Activated gamma-delta T cell treated with Interleukin-2 at 50 U/mL for 16 hours (primary cell): ENCODE measurements around the gene ZNF789.
"Not testable (repeated sequence)": the region's sequence is repeated elsewhere in the genome, so short reads cannot be mapped to it uniquely, and the experiment has no call there.

Experiments
- DNase-seq: peaks from one replicate; pipeline ENCODE4 v3.0.0-alpha.2; 2020

The ZNF789 gene

DNA sequence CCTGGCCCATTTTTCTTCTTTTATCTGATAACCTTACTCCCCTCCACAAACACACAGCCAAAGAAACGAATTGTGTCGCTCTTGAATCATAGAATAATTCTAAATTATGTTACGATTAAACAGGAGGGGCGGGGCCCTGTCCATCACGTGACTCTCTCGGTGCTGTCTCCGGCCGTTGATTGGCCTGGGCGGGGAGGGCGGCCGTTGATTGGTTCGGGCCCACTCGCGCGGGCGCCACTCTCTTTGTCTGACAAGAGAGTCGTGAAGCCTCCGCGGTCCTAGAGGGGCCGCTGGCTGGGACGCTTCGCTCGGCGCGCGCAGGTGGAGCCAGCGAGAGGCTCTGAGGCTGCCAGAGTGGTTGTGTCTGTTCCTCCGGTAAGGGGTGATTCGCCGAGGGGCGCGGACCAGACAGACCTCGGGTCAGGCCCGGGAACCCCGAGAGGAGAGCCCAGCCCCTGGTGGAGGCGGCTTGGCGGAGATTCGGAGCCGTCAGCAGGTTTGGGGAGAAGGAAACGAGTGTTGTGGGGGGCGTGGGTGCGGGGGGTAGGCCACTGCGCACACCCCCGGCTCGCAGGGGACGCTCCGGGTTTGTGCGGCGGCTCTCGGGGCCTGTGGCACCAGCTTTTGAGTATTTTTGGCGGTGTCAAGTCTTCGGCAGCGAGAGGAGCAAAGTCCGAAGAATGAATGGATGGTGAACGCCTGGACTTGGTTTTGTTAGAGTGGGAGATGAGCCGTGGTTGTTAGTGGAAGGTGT is at the start of gene ZNF789:
Gene ZNF789, plus strand, starts transcription at position 330 of the 754 bp plus-strand sequence. CDS start 3,567 bp downstream, outside the sequence.
- DNase-seq: peak; percentile 99

DNA sequence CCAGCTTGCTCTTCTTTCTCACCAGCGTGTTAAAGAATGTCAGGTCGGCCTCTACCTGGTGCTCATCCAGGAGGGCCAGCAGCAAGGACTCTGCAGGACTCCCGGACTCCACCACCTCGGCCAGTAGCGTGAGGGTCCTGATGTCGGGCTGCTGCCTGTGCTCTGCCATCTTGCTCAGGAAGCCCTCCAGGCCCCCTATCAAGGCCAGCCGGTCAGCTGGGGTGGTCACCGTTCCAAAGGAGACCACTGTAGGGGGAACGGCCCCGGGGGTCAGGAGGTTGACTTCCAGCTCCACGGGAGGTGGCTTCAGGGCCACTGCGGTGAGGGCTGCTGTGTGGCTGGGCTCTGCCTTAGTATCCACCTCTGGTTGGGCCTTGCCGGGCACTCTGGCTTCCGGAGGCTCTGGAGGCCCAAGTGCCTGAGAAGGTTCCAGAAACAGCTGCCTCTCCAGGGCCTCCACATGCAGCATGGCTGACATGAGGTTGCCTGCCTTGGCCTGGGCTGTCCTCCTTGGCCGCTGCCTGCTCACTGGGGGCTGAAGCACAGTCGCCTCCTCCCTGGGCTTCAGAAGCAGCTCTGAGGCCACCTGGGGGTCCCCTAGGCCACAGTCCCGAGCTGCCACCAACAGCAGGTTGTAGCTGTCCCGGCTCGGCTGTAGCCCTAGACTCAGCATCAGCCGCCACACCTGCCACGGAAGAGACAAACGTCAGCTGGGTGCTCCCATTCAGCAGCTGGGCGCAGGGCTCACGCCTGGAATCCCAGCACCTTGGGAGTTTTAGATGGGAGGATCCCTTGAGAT is 47.6 kb upstream of the ZNF789 start:
- no peak for DNase-seq

GRCh38 chr7:99428972-99429566 is 43.6 kb upstream of the ZNF789 start:
- no peak for DNase-seq

GRCh38 chr7:99429756-99430155 is 42.9 kb upstream of the ZNF789 start:
- DNase-seq: no peak

- not testable (repeated sequence) for DNase-seq
Measured at GRCh38 chr7:99431756-99432540, 40.7 kb upstream of the ZNF789 start.

GRCh38 chr7:99433158-99433557 is 39.5 kb upstream of the ZNF789 start:
- no peak for DNase-seq

DNA sequence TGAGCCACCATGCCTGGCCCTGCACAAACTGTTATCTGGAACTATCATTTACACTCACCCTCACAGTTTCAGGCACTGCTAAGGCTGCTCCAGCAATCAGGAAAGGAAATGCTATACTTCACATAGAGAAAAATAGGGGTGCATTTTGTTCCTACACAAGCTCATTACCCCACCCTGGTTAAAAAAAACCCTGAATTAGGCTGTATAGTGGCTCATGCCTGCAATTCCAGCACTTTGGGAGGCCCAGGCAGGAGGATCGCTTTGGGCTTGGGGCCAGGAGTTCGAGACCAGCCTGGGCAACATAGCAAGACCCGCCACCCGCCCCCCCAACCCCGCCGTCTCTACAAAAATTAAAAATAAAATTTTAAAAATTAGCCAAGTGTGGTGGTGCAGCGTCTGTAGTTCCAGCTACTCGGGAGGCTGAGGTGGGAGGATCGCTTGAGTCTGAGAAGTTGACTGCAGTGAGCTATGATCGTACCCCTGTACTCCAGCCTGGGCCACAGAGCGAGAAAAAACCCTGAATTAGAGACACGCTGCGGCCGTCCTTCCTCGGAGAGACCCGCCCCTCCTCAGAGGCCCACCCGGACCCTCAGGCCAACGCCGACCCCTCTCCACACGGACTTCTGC is 34.6 kb upstream of the ZNF789 start:
- no peak for DNase-seq

DNA sequence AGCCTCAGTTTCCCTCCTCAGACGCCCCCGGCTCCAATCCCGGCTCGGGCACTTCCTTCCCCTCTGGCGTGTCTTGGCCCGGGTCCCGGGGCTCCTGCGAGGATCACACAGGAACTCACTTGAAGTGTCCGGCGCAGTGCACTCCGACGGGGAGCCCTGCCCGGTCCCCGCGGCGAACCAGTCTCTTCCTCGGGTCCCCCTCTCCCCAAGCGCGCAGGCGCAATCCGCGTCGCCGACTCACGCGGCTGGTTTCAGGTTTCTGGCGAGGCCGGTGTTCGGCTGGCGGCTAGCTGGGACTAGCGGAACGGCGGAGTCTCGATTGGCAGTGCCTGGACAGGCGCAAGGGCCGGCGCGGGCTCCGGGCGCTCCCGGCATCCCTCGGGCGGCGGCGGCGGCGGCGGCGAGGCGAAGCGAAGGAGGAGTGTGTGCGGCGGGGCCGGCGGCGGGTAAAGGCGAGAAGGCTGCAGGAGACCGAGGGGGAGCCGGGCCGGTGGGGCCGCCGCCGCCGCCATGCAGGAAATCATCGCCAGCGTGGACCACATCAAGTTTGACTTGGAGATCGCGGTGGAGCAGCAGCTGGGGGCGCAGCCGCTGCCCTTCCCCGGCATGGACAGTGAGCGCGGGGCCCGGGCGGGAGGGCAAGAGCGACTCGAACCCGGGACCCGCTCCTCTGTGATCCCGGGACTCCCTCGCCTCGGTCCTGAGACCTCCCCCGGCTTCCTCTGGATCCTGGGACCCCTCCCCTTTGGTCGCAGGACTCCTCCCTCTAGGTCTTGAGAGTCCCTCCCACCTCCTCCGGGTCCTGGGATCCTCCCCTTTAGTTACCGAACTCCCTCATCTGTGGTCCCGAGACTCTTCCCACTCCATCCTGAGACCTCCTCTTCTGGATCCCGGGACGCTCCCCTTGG is 33.9 kb upstream of the ZNF789 start, which contains the start of the genes CPSF4 and PTCD1:
Gene CPSF4, plus strand, starts transcription at position 371 of the 908 bp plus-strand sequence. Its CDS starts 140 bp downstream, at position 511.
Gene PTCD1, minus strand, starts transcription at position 226 of the 908 bp plus-strand sequence. CDS start 3,556 bp downstream, outside the sequence.
- peak; percentile 86 for DNase-seq

- no peak for DNase-seq
Measured at GRCh38 chr7:99440195-99440594, 32.5 kb upstream of the ZNF789 start.

GRCh38 chr7:99446096-99446495 is 26.6 kb upstream of the ZNF789 start:
- DNase-seq: no peak

GRCh38 chr7:99447943-99448342 is 24.7 kb upstream of the ZNF789 start:
- no peak for DNase-seq

- no peak for DNase-seq
Measured at GRCh38 chr7:99448855-99449254, 23.8 kb upstream of the ZNF789 start.

GRCh38 chr7:99449326-99449725 is 23.4 kb upstream of the ZNF789 start:
- DNase-seq: no peak

DNA sequence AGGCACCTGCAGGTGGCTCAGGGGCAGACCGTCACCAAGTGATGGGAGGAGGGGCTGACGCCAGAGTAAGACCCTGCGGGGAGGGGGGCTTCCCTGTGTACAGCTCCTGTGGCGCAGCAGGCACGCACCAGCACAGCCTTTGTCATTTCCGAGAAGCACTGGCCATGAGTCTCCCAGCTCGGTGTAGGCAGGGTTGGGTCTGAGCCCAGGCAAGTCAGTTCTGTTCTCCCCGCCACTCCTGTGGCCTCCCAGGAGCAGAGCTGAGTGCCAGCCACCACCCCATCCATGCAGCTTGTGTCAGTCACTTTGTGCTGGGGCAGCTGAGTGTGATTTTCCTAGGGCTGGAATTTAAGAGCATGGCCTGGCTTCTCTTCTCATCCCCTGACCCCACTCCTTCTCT is 20.8 kb upstream of the ZNF789 start:
- DNase-seq: no peak

GRCh38 chr7:99452541-99452940 is 20.1 kb upstream of the ZNF789 start:
- no peak for DNase-seq

DNA sequence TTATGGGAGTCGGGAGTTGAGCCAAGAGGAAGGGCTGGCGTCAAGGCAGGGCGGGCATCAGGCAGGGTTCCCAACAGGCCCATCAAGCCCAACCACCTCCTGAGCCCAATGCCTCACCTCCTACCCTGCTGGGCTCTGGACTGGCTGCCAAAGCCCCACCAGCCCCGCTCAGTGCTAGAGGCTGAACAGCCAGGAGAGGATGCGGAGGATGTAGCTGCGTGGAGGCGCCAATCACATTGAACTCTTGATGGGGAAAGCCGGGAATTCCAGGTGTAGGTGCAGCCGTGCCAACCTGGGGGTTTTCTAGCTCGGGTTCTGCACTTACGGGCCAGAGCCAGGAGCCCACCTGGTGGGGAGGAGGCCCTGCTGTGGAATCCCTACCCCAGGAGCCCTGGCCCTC is 19.6 kb upstream of the ZNF789 start:
- DNase-seq: no peak

- no peak for DNase-seq
Measured at GRCh38 chr7:99455874-99456273, 16.8 kb upstream of the ZNF789 start.

- DNase-seq: no peak
Measured at GRCh38 chr7:99456288-99456687, 16.4 kb upstream of the ZNF789 start.

DNA sequence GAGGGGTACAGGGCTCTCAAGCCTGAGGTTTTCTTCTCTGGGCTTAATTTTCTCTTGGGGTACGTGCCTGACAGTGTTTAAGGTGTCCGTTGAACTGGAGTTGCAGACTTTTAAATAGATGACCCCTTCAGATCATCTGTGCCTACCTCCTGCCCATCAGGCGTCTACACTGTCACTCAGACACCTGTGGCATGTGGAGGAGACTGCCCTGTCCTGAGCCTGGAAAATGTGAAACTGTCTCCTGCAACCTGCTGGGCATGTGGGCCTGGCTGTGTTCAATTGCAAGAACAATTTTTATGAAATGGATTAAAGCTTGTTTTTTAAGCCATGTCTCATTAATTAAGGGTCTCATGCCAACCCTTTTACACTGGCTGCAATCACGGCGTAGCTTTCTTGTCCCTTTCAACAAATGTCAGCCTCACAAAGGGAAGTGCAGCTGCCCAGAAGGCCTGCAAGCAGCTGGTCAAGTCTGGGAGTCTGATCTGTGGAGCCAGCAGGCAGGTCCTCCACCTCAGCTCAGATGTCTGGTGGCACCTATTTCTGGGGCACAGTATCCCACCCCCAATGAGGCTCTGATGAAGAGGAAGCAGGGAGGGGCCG is 15.5 kb upstream of the ZNF789 start:
- no peak for DNase-seq

GRCh38 chr7:99457650-99458493 is 14.8 kb upstream of the ZNF789 start:
- no peak for DNase-seq
